Kidney (tissue), 14 donors: ENCODE measurements around the gene PGBD4. TPM values are rescaled to one million over a fixed set of nuclear protein-coding genes. Genes with fewer than 3 reads are reported as not detected.
A peak's percentile ranks its signal among the peaks of the same experiment; 100 is the strongest.

Experiments used
- DNase-seq, 5 donors: peaks; one replicate each; pipeline ENCODE4 v3.0.0-alpha.2; 2013 to 2020
- FAIRE-seq: peaks from 2 replicates; lab custom pipeline; 2012; peaks lifted over from hg19 to GRCh38; lab: Jason Lieb, UNC
- H3K27ac ChIP-seq, 2 donors: one replicate each; pipeline ENCODE4 v1.7.0; 2013; ENCODE audit warnings: low read depth in 2 of 2, low read length in 2 of 2, inconsistent platforms in 1 of 2
- H3K27me3 ChIP-seq: one replicate; pipeline ENCODE4 v1.7.1; 2013; ENCODE audit warnings: low read length, inconsistent platforms; ENCODE audit not compliant: control insufficient read depth, insufficient read depth
- H3K36me3 ChIP-seq, 3 donors: one replicate each; pipeline versions ENCODE4 v1.7.0 to v1.7.1; 2013; ENCODE audit warnings: low read length in 3 of 3, control low read depth in 1 of 3, inconsistent platforms in 1 of 3; ENCODE audit not compliant: insufficient read depth in 3 of 3, control insufficient read depth in 2 of 3
- H3K4me1 ChIP-seq, 3 donors: one replicate each; pipeline versions ENCODE4 v1.7.0 to v1.7.1; 2013; ENCODE audit warnings: low read length in 3 of 3, inconsistent platforms in 1 of 3, low read depth in 1 of 3; ENCODE audit not compliant: control insufficient read depth in 2 of 3, insufficient read depth in 2 of 3
- H3K4me3 ChIP-seq, 3 donors: one replicate each; pipeline versions ENCODE4 v1.7.0 to v1.8.1; 2013; ENCODE audit warnings: low read length in 3 of 3, control low read depth in 1 of 3, inconsistent platforms in 1 of 3
- H3K9ac ChIP-seq, 3 donors: one replicate each; pipeline versions ENCODE4 v1.7.0 to v1.7.1; 2013; ENCODE audit warnings: low read length in 3 of 3, control low read depth in 1 of 3, inconsistent platforms in 1 of 3
- H3K9me3 ChIP-seq, 3 donors: one replicate each; pipeline versions ENCODE4 v1.7.0 to v1.7.1; 2013; ENCODE audit warnings: low read length in 3 of 3, control low read depth in 1 of 3, inconsistent platforms in 1 of 3; ENCODE audit not compliant: control insufficient read depth in 2 of 3, insufficient read depth in 1 of 3
- CTCF ChIP-seq: IDR thresholded peaks from 3 replicates; pipeline ENCODE4 v1.5.1; 2012; ENCODE audit warnings: mild to moderate bottlenecking, moderate library complexity, borderline replicate concordance; ENCODE audit not compliant: insufficient read depth; ENCODE audit errors: extremely low read depth
- intact Hi-C: fragments of 100-400 bp; cut with DNase I; formaldehyde crosslinking; loops from one replicate; pipeline ENCODE4 v1.11.1; 2022
- polyA plus RNA-seq: library from polyadenylated mRNA; stranded (reverse); fragments of 350-450 nt; fragmentation: Illumina TruSeq; extraction: RNeasy Lipid Tissue Mini Kit (QIAGEN cat#74804); gene quantifications from one replicate; pipeline ENCODE4 v1.2.3, GENCODE V29; 2014; ENCODE audit warnings: low read depth, low replicate concordance; ENCODE audit not compliant: insufficient read depth
- total RNA-seq: library from RNA; stranded (reverse); fragmentation: NEBNext Ultra II Directional; extraction: Animal tissue kit (Norgen Biotek cat#: 25700); gene quantifications from one replicate; pipeline ENCODE4 v1.2.1, GENCODE V29; 2021
- donor health status: control.
- donor health status: control.
- donor health status: control.
- donor health status: control.
- donor health status: control.
- donor health status: DM: yes; HTN: yes; CAD: no.
- donor health status: Normal renal cell carcinoma (clear cell type).

The PGBD4 gene
- total and polyA plus RNA-seq, 2 donors from 2014 or later = 0.90 to 1.8 TPM

GRCh38 chr15:34124651-34125050 is 22.8 kb downstream of the PGBD4 start:
- intact Hi-C loops = no loop called here
- H3K36me3 ChIP-seq = no peaks in the 10 kb centered on the region
- TF ChIP-seq CTCF = no peak
- no peak for FAIRE-seq
- no peak overlapping the region for H3K9ac ChIP-seq
- no peak for DNase-seq
- H3K4me3 ChIP-seq = no peak overlapping the region
- H3K4me1 ChIP-seq = no peaks in the 10 kb centered on the region
- H3K9me3 ChIP-seq = no peaks in the 10 kb centered on the region
- H3K27me3 ChIP-seq = no peaks in the 10 kb centered on the region
- H3K27ac ChIP-seq = no peak overlapping the region

- TF ChIP-seq CTCF = no peak
- H3K4me1 ChIP-seq = no peaks in the 10 kb centered on the region
- H3K4me3 ChIP-seq = no peak overlapping the region
- H3K36me3 ChIP-seq = no peaks in the 10 kb centered on the region
- no peaks in the 10 kb centered on the region for H3K9me3 ChIP-seq
- FAIRE-seq (no peak), DNase-seq (peak in 1 of 5 donors; percentile 12)
- H3K27me3 ChIP-seq = no peaks in the 10 kb centered on the region
- H3K27ac ChIP-seq = no peak overlapping the region
- intact Hi-C loops = no loop called here
- H3K9ac ChIP-seq = no peak overlapping the region
Observed at GRCh38 chr15:34125945-34126344, 24.1 kb downstream of the PGBD4 start.

- intact Hi-C loops = no loop called here
- Histone ChIP-seq H3K27me3 (no peaks in the 10 kb centered on the region), H3K9ac (no peak overlapping the region), H3K9me3 (no peaks in the 10 kb centered on the region), H3K4me1 (no peaks in the 10 kb centered on the region), H3K27ac (no peak overlapping the region), H3K4me3 (no peak overlapping the region), H3K36me3 (no peaks in the 10 kb centered on the region)
- DNase-seq = peak in 1 of 5 donors; percentile 7
- no peak for FAIRE-seq
- no peak for TF ChIP-seq CTCF
Observed at GRCh38 chr15:34126522-34126921, 24.6 kb downstream of the PGBD4 start.

GRCh38 chr15:34128898-34129297 is 27.0 kb downstream of the PGBD4 start:
- Histone ChIP-seq H3K27ac (no peak overlapping the region), H3K36me3 (no peaks in the 10 kb centered on the region), H3K9me3 (no peaks in the 10 kb centered on the region), H3K9ac (no peak overlapping the region), H3K4me1 (no peaks in the 10 kb centered on the region), H3K27me3 (no peaks in the 10 kb centered on the region), H3K4me3 (no peak overlapping the region)
- intact Hi-C loops = no loop called here
- FAIRE-seq = no peak
- no peak for TF ChIP-seq CTCF
- DNase-seq = no peak
